ENCODE results near the gene THAP10.
"Not testable (repeated sequence)": the region's sequence is repeated elsewhere in the genome, so short reads cannot be mapped to it uniquely, and the experiment has no call there.

Gene THAP10

GRCh38 chr15:70892002-70892911, at the start of gene THAP10, which contains the start of gene LRRC49:
Gene THAP10 (minus strand): TSS chr15:70892433. CDS start chr15:70892272, 161 bp downstream.
Gene LRRC49 (plus strand): TSS chr15:70892826. CDS start chr15:70892895, 69 bp downstream.
- DNase-seq (ENCODE audit: low spot score) = peak; percentile 31

DNA sequence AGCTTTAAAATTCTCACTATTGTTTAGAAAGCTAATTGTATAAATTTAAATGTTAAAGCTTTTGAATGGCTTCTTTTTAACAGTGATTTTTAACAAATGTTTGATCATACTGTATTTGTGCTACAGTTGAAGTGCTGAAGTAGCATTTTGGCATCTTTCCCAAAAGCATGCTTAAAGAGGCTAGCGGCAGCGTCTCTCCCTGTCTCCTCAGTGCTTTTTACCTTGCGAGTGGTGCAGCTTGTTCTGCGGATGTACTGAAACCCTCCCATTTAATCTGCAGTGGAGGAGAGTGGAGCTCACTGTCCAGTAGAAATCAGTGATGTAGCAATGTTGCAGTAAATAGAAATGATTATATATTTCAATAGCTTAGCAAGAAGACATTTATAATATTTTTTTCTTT, 44.1 kb upstream of the THAP10 start:
- no peak for DNase-seq (ENCODE audit: low spot score)

DNA sequence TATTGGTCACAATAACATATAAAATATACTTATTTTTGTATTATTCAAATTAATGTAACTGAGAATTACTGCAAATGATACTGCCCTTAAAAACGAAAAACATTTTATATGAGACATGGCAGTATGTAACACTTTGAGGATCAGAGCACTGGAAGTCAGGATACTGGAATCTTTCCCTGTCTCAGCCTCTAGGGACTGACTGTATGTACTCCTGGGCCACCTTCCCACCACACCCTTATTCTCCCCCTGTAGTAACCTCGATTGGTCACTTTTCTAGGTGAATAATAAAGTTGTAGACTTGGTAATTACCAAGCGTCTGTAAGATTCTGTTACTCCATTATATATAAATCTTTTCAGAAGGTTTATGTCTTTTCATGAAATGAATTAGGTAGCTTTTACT, 43.4 kb upstream of the THAP10 start:
- DNase-seq (ENCODE audit: low spot score) = no peak

GRCh38 chr15:70933411-70933810, 41.2 kb upstream of the THAP10 start:
- no peak for DNase-seq (ENCODE audit: low spot score)

GRCh38 chr15:70932397-70932796, 40.2 kb upstream of the THAP10 start:
- DNase-seq (ENCODE audit: low spot score) = no peak

- DNase-seq (ENCODE audit: low spot score) = no peak
Measured at GRCh38 chr15:70931821-70932220, 39.6 kb upstream of the THAP10 start.

DNA sequence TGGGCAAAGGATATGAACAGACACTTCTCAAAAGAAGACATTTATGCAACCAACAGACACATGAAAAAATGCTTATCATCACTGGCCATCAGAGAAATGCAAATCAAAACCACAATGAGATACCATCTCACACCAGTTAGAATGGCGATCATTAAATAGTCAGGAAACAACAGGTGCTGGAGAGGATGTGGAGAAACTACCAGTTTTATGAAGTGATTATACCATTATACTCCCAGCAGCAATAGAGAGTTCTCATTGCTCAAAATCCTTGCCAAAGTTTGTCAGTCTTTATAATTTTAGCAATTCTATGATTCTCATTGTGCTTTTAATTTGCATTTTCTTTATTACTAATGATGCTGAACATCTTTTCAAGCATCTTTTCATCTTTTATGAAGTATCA, 34.7 kb upstream of the THAP10 start:
- not testable (repeated sequence) for DNase-seq (ENCODE audit: low spot score)

GRCh38 chr15:70923311-70924080, 31.3 kb upstream of the THAP10 start:
- DNase-seq (ENCODE audit: low spot score) = no peak

DNA sequence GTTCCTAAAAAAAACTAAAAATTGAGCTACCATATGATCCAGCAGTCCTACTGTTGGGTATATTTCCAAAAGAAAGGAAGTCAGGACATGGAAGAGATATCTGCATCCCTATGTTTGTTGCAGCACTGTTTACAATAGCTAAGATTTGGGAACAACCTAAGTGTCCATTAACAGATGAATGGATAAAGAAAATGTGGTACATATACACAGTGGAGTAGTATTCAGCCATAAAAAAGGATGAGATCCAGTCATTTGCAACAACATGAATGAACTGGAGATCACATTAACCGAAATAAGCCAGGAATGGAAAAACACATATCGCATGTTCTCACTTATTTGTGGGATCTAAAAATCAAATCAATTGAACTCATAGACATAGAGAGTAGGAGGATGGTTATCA, 29.9 kb upstream of the THAP10 start:
- no peak for DNase-seq (ENCODE audit: low spot score)

- no peak for DNase-seq (ENCODE audit: low spot score)
Measured at GRCh38 chr15:70920981-70921696, 28.9 kb upstream of the THAP10 start.

DNA sequence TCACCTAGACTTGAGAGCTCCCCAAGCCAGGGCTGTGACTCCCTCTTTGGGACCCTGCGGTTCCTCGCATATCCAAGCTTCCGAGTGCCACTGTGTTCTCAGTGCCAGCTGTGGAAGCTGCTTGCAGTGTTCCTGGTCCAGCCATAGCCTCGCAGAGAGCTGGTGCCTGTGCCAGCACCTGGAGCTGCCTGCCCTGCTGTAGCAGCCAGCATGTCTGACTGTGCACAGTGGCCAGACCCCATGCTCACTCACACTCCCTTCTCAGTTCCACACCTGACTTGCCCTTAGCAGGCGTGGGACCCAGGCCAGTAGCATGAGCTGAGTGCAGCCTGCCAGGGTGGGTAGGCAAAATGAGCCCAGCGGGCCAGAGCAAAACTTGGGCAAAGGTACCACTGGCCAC, 25.7 kb upstream of the THAP10 start:
- no peak for DNase-seq (ENCODE audit: low spot score)

DNA sequence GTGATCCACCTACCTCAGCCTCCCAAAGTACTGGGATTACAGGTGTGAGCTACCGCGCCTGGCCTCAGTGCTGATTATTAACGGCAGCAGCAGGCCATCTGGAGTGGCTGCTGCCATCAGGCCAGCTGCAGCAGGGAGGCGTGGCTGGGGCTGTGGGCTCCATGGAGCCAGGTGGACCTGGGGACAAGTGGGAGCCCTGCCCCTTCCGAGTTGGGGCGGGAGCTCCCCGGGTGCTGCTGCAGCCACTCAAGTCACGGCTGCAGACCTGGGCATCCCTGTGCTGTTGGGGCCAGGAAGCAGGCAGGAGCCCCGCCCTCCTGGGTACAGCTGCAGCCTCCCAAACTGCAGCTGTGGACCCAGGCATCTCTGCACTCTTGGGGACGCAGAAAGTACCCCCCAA, 24.3 kb upstream of the THAP10 start:
- no peak for DNase-seq (ENCODE audit: low spot score)

- no peak for DNase-seq (ENCODE audit: low spot score)
Measured at GRCh38 chr15:70912187-70912586, 20.0 kb upstream of the THAP10 start.

- no peak for DNase-seq (ENCODE audit: low spot score)
Measured at GRCh38 chr15:70910958-70911357, 18.7 kb upstream of the THAP10 start.

GRCh38 chr15:70907784-70908471, 15.7 kb upstream of the THAP10 start:
- DNase-seq (ENCODE audit: low spot score) = no peak

DNA sequence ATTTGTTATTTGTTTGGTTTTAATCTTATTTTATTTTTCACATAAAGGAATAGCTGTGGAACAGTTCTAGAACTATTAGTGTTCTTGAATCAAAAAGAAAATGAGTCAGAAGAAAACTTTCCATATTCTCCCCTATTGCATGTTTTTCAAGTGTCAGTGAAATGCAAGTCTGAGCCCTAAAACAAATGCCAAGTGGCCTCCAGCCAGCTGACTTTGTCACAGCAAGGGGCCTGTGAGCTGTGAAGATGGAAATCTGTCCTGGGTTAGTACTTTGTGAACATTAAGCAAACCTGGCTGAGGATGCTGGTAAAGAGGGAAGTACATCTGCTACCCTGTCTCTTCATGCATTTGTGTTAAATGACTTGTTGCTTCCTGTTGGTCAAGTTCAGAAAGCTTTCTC, 14.6 kb upstream of the THAP10 start:
- DNase-seq (ENCODE audit: low spot score) = no peak

- no peak for DNase-seq (ENCODE audit: low spot score)
Measured at GRCh38 chr15:70902107-70902506, 9.9 kb upstream of the THAP10 start.

DNA sequence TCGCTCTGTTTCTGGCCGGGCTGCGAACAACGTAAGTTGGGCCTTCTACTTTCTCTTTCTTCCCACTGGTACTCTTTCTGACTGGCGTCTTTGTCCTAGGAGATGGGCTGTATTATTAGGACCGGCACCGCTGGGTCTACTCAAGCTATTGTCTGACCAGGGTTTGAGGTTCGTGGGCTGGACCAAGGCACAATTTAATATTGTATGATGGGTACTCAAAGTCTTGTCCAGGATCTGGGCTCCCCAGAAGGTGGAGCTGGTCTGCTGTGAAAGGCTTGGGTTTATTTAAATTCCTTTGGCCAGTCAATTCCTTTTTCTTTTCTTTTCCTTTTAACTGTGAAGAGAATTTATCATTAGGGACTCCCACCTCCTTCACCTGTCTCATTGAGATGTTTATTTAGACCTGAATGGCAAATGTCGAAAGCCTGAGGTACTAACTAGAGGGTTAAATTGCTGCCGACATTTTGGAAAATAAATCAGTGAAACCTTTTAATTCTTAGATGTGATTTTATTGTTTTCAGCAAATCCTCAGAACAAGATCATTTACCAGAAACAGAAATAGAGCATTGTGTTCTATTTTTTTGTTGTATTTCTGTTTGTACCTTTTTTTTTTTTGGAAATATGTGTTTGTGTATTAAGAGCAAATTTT, 803 bp upstream of the THAP10 start:
- DNase-seq (ENCODE audit: low spot score) = no peak

DNA sequence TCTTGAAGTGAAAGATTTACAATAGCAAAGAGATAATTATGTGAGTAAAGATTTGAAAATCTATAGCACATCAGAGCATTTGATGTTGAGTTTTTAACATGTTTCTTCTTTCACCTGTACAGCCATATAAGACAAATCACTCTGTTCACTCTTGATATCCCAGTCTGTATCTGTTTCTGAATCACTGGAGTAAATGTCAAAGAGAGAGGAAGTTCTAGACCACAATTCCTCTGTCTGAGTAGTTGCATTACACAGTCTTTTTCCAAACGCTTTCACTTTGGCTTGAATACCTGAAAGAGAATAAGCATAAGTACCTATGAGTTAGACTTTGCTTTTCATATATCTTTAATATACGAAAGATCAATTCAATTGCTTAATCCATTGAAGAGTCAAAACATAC, 9.9 kb downstream of the THAP10 start:
- no peak for DNase-seq (ENCODE audit: low spot score)

- DNase-seq (ENCODE audit: low spot score) = no peak
Measured at GRCh38 chr15:70880781-70881180, 11.5 kb downstream of the THAP10 start.

GRCh38 chr15:70879401-70879800, 12.8 kb downstream of the THAP10 start:
- DNase-seq (ENCODE audit: low spot score) = no peak
